WTC11 (cell line): Measurements from ENCODE around the gene NR3C1. TPM values are rescaled to one million over a fixed set of nuclear protein-coding genes. Genes with fewer than 3 reads are reported as not detected.
A peak's percentile ranks its signal among the peaks of the same experiment; 100 is the strongest.

Experiments
- ATAC-seq: fragments of 200-7000 bp; cut with Tn5 transposase; 2 replicates; pipeline ENCODE4 v1.10.0; 2021; ENCODE audit warnings: mild to moderate bottlenecking, moderate library complexity
- CTCF ChIA-PET: fragments of 300-600 bp; sonication (Branson Sonifier 250); formaldehyde crosslinking; loops from one replicate; lab custom pipeline; 2021; ENCODE audit warnings: antibody characterized with exemption; lab: Charles Lee
- POLR2A ChIA-PET: fragments of 350-600 bp; sonication (Branson Sonifier 250); formaldehyde crosslinking; loops from one replicate; lab custom pipeline; 2021; ENCODE audit warnings: antibody characterized with exemption; lab: Charles Lee
- DNase-seq: peaks from one replicate; pipeline ENCODE4 v3.0.0; 2021; ENCODE audit warnings: low spot score
- H3K27ac Mint-ChIP-seq: 2 replicates; pipeline ENCODE4 v1.8.0; 2021; ENCODE audit warnings: mixed read lengths
- H3K27me3 Mint-ChIP-seq: 2 replicates; pipeline ENCODE4 v1.8.0; 2021; ENCODE audit warnings: low read depth, mild to moderate bottlenecking, moderate library complexity, mixed read lengths
- H3K36me3 Mint-ChIP-seq: 2 replicates; pipeline ENCODE4 v1.8.0; 2021; ENCODE audit warnings: mixed read lengths
- H3K4me1 Mint-ChIP-seq: 2 replicates; pipeline ENCODE4 v1.8.0; 2022; ENCODE audit warnings: mixed read lengths
- H3K4me3 Mint-ChIP-seq: 2 replicates; pipeline ENCODE4 v1.8.0; 2021; ENCODE audit warnings: mild to moderate bottlenecking, moderate library complexity, mixed read lengths
- H3K9me3 Mint-ChIP-seq: 2 replicates; pipeline ENCODE4 v1.8.0; 2021; ENCODE audit warnings: mixed read lengths
- ATF1 ChIP-seq: sonication (generic); formaldehyde crosslinking; IDR thresholded peaks from 2 replicates; pipeline ENCODE4 v1.8.1; 2023; ENCODE audit warnings: mild to moderate bottlenecking, moderate library complexity, missing genetic modification reagents
- GRHL2 ChIP-seq: fragments of 250-450 bp; sonication (Bioruptor Pico); IDR thresholded peaks from 2 replicates; pipeline ENCODE4 v1.8.0; 2022; ENCODE audit warnings: mild to moderate bottlenecking, moderate library complexity; ENCODE audit not compliant: insufficient replicate concordance, severe bottlenecking
- GTF2I ChIP-seq: fragments of 250-450 bp; sonication (Bioruptor Pico); conservative IDR thresholded peaks from 2 replicates; pipeline ENCODE4 v1.4.0; 2021; ENCODE audit warnings: mild to moderate bottlenecking
- HMGA2 ChIP-seq: fragments of 250-450 bp; sonication (Bioruptor Pico); IDR thresholded peaks from 2 replicates; pipeline ENCODE4 v1.4.0; 2021; ENCODE audit warnings: mild to moderate bottlenecking, moderate library complexity
- NFE2L1 ChIP-seq: sonication (generic); formaldehyde crosslinking; IDR thresholded peaks from 2 replicates; pipeline ENCODE4 v1.8.1; 2023; ENCODE audit warnings: missing genetic modification reagents
- TP53 ChIP-seq: sonication (generic); formaldehyde crosslinking; IDR thresholded peaks from 2 replicates; pipeline ENCODE4 v1.8.1; 2023; ENCODE audit warnings: mild to moderate bottlenecking, missing genetic modification reagents
- ZBTB21 ChIP-seq: sonication (generic); formaldehyde crosslinking; IDR thresholded peaks from 2 replicates; pipeline ENCODE4 v1.8.1; 2023; ENCODE audit warnings: mild to moderate bottlenecking, missing genetic modification reagents, borderline replicate concordance
- ZNF121 ChIP-seq: sonication (generic); formaldehyde crosslinking; IDR thresholded peaks from 2 replicates; pipeline ENCODE4 v1.8.0; 2023; ENCODE audit warnings: missing genetic modification reagents
- ZNF396 ChIP-seq: fragments of 250-450 bp; sonication (Bioruptor Pico); IDR thresholded peaks from 2 replicates; pipeline ENCODE4 v1.8.0; 2021; ENCODE audit warnings: mild to moderate bottlenecking, moderate library complexity, borderline replicate concordance
- total RNA-seq: library from RNA; stranded (reverse); gene quantifications from 3 replicates; pipeline ENCODE4 v1.2.3, GENCODE V29; 2021
- TF ChIP-seq, protein P1 (sequence below): sonication (generic); formaldehyde crosslinking; IDR thresholded peaks from 2 replicates; pipeline ENCODE4 v1.8.1; 2023; ENCODE audit warnings: mild to moderate bottlenecking, missing genetic modification reagents, moderate library complexity
- TF ChIP-seq, protein P2 (sequence below): sonication (generic); formaldehyde crosslinking; IDR thresholded peaks from 2 replicates; pipeline ENCODE4 v1.8.1; 2023; ENCODE audit warnings: mild to moderate bottlenecking, missing genetic modification reagents
- TF ChIP-seq, protein P3 (sequence below): fragments of 250-450 bp; sonication (Bioruptor Pico); IDR thresholded peaks from 2 replicates; pipeline ENCODE4 v1.9.0; 2021; ENCODE audit warnings: mild to moderate bottlenecking
- TF ChIP-seq, protein P4 (sequence below): sonication (generic); formaldehyde crosslinking; IDR thresholded peaks from 2 replicates; pipeline ENCODE4 v1.8.0; 2023; ENCODE audit warnings: missing genetic modification reagents, mild to moderate bottlenecking, borderline replicate concordance
- TF ChIP-seq, protein P5 (sequence below): sonication (generic); formaldehyde crosslinking; IDR thresholded peaks from 2 replicates; pipeline ENCODE4 v1.8.1; 2023; ENCODE audit warnings: mild to moderate bottlenecking, missing genetic modification reagents
- TF ChIP-seq, protein P6 (sequence below): sonication (generic); formaldehyde crosslinking; IDR thresholded peaks from 2 replicates; pipeline ENCODE4 v1.8.0; 2023; ENCODE audit warnings: mild to moderate bottlenecking, missing genetic modification reagents
- TF ChIP-seq, protein P7 (sequence below): sonication (generic); formaldehyde crosslinking; IDR thresholded peaks from 2 replicates; pipeline ENCODE4 v1.8.1; 2022; ENCODE audit warnings: mild to moderate bottlenecking, missing genetic modification reagents, moderate library complexity, borderline replicate concordance
- TF ChIP-seq, protein P8 (sequence below): fragments of 250-450 bp; sonication (Bioruptor Pico); IDR thresholded peaks from 2 replicates; pipeline ENCODE4 v1.8.0; 2021; ENCODE audit warnings: mild to moderate bottlenecking

Gene NR3C1
- total RNA-seq, 1 experiment from 2014 or later, result 15.0 TPM

DNA sequence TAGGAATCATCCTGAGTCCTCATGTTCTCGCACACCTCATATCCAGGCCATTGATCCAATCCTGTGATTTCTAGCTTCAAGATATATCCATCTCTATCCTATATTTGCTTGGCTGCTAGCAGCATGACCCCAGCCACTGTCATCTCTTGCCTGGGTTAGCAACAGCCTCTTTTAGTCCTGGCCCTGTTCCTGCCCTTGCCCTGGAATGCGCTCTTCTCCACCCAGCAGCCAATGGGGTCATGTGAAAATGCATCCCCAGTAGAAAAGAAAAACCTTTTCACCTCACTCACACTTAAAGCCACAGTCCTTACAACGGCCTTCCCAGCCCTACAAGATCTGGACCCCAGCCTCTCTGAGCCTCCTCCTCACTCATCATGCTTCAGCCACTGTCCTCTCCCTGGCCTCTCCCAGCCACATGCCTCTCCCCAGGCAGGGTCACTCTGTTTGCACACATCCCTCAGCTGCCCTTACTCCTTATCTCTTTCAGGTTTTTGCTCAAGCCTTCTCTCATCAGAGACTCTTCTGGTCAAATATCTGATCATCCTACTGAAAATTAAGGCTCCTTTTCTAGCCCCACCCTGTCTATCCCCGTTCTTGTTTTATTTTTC lies 34.3 kb upstream of the NR3C1 start:
- peak; percentile 48; the same call in 1 of the 2 replicates for ATAC-seq
- H3K27ac Mint-ChIP-seq, result no peak overlapping the region
- no peak for DNase-seq
- POLR2A ChIA-PET, result no interaction called here
- H3K36me3 Mint-ChIP-seq, result no peaks in the 10 kb centered on the region
- peaks cover 27% of the 10 kb centered on the region for H3K4me1 Mint-ChIP-seq
- no peak overlapping the region for H3K4me3 Mint-ChIP-seq
- CTCF ChIA-PET, result no interaction called here
- H3K9me3 Mint-ChIP-seq, result no peaks in the 10 kb centered on the region
- H3K27me3 Mint-ChIP-seq, result no peaks in the 10 kb centered on the region
- TF ChIP-seq, protein P1, sequence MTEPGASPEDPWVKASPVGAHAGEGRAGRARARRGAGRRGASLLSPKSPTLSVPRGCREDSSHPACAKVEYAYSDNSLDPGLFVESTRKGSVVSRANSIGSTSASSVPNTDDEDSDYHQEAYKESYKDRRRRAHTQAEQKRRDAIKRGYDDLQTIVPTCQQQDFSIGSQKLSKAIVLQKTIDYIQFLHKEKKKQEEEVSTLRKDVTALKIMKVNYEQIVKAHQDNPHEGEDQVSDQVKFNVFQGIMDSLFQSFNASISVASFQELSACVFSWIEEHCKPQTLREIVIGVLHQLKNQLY (CRISPR knock-in tag), result no peak
- TF ChIP-seq, protein P2, sequence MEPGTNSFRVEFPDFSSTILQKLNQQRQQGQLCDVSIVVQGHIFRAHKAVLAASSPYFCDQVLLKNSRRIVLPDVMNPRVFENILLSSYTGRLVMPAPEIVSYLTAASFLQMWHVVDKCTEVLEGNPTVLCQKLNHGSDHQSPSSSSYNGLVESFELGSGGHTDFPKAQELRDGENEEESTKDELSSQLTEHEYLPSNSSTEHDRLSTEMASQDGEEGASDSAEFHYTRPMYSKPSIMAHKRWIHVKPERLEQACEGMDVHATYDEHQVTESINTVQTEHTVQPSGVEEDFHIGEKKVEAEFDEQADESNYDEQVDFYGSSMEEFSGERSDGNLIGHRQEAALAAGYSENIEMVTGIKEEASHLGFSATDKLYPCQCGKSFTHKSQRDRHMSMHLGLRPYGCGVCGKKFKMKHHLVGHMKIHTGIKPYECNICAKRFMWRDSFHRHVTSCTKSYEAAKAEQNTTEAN (CRISPR knock-in tag), result no peak
- TF ChIP-seq HMGA2 (CRISPR knock-in tag), result no peak
- TF ChIP-seq ZBTB21, result no peak
- no peak for TF ChIP-seq GRHL2 (CRISPR knock-in tag)
- no peak for TF ChIP-seq ATF1 (CRISPR knock-in tag)
- no peak for TF ChIP-seq ZNF396
- TF ChIP-seq, protein P3, sequence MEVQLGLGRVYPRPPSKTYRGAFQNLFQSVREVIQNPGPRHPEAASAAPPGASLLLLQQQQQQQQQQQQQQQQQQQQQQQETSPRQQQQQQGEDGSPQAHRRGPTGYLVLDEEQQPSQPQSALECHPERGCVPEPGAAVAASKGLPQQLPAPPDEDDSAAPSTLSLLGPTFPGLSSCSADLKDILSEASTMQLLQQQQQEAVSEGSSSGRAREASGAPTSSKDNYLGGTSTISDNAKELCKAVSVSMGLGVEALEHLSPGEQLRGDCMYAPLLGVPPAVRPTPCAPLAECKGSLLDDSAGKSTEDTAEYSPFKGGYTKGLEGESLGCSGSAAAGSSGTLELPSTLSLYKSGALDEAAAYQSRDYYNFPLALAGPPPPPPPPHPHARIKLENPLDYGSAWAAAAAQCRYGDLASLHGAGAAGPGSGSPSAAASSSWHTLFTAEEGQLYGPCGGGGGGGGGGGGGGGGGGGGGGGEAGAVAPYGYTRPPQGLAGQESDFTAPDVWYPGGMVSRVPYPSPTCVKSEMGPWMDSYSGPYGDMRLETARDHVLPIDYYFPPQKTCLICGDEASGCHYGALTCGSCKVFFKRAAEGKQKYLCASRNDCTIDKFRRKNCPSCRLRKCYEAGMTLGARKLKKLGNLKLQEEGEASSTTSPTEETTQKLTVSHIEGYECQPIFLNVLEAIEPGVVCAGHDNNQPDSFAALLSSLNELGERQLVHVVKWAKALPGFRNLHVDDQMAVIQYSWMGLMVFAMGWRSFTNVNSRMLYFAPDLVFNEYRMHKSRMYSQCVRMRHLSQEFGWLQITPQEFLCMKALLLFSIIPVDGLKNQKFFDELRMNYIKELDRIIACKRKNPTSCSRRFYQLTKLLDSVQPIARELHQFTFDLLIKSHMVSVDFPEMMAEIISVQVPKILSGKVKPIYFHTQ (CRISPR knock-in tag), result no peak
- TF ChIP-seq, protein P4, sequence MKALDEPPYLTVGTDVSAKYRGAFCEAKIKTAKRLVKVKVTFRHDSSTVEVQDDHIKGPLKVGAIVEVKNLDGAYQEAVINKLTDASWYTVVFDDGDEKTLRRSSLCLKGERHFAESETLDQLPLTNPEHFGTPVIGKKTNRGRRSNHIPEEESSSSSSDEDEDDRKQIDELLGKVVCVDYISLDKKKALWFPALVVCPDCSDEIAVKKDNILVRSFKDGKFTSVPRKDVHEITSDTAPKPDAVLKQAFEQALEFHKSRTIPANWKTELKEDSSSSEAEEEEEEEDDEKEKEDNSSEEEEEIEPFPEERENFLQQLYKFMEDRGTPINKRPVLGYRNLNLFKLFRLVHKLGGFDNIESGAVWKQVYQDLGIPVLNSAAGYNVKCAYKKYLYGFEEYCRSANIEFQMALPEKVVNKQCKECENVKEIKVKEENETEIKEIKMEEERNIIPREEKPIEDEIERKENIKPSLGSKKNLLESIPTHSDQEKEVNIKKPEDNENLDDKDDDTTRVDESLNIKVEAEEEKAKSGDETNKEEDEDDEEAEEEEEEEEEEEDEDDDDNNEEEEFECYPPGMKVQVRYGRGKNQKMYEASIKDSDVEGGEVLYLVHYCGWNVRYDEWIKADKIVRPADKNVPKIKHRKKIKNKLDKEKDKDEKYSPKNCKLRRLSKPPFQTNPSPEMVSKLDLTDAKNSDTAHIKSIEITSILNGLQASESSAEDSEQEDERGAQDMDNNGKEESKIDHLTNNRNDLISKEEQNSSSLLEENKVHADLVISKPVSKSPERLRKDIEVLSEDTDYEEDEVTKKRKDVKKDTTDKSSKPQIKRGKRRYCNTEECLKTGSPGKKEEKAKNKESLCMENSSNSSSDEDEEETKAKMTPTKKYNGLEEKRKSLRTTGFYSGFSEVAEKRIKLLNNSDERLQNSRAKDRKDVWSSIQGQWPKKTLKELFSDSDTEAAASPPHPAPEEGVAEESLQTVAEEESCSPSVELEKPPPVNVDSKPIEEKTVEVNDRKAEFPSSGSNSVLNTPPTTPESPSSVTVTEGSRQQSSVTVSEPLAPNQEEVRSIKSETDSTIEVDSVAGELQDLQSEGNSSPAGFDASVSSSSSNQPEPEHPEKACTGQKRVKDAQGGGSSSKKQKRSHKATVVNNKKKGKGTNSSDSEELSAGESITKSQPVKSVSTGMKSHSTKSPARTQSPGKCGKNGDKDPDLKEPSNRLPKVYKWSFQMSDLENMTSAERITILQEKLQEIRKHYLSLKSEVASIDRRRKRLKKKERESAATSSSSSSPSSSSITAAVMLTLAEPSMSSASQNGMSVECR (CRISPR knock-in tag), result no peak
- TF ChIP-seq, protein P5, sequence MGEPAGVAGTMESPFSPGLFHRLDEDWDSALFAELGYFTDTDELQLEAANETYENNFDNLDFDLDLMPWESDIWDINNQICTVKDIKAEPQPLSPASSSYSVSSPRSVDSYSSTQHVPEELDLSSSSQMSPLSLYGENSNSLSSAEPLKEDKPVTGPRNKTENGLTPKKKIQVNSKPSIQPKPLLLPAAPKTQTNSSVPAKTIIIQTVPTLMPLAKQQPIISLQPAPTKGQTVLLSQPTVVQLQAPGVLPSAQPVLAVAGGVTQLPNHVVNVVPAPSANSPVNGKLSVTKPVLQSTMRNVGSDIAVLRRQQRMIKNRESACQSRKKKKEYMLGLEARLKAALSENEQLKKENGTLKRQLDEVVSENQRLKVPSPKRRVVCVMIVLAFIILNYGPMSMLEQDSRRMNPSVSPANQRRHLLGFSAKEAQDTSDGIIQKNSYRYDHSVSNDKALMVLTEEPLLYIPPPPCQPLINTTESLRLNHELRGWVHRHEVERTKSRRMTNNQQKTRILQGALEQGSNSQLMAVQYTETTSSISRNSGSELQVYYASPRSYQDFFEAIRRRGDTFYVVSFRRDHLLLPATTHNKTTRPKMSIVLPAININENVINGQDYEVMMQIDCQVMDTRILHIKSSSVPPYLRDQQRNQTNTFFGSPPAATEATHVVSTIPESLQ (CRISPR knock-in tag), result no peak
- no peak for TF ChIP-seq ZNF121
- no peak for TF ChIP-seq GTF2I (CRISPR knock-in tag)
- TF ChIP-seq, protein P6, sequence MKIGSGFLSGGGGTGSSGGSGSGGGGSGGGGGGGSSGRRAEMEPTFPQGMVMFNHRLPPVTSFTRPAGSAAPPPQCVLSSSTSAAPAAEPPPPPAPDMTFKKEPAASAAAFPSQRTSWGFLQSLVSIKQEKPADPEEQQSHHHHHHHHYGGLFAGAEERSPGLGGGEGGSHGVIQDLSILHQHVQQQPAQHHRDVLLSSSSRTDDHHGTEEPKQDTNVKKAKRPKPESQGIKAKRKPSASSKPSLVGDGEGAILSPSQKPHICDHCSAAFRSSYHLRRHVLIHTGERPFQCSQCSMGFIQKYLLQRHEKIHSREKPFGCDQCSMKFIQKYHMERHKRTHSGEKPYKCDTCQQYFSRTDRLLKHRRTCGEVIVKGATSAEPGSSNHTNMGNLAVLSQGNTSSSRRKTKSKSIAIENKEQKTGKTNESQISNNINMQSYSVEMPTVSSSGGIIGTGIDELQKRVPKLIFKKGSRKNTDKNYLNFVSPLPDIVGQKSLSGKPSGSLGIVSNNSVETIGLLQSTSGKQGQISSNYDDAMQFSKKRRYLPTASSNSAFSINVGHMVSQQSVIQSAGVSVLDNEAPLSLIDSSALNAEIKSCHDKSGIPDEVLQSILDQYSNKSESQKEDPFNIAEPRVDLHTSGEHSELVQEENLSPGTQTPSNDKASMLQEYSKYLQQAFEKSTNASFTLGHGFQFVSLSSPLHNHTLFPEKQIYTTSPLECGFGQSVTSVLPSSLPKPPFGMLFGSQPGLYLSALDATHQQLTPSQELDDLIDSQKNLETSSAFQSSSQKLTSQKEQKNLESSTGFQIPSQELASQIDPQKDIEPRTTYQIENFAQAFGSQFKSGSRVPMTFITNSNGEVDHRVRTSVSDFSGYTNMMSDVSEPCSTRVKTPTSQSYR, result no peak
- TF ChIP-seq NFE2L1, result no peak
- no peak for TF ChIP-seq TP53
- TF ChIP-seq, protein P7, sequence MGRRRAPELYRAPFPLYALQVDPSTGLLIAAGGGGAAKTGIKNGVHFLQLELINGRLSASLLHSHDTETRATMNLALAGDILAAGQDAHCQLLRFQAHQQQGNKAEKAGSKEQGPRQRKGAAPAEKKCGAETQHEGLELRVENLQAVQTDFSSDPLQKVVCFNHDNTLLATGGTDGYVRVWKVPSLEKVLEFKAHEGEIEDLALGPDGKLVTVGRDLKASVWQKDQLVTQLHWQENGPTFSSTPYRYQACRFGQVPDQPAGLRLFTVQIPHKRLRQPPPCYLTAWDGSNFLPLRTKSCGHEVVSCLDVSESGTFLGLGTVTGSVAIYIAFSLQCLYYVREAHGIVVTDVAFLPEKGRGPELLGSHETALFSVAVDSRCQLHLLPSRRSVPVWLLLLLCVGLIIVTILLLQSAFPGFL (CRISPR knock-in tag), result no peak
- TF ChIP-seq, protein P8, sequence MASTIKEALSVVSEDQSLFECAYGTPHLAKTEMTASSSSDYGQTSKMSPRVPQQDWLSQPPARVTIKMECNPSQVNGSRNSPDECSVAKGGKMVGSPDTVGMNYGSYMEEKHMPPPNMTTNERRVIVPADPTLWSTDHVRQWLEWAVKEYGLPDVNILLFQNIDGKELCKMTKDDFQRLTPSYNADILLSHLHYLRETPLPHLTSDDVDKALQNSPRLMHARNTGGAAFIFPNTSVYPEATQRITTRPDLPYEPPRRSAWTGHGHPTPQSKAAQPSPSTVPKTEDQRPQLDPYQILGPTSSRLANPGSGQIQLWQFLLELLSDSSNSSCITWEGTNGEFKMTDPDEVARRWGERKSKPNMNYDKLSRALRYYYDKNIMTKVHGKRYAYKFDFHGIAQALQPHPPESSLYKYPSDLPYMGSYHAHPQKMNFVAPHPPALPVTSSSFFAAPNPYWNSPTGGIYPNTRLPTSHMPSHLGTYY (CRISPR knock-in tag), result no peak
